IPS-18a (cell line): ENCODE data around the gene ATXN10.
A peak's percentile ranks its signal among the peaks of the same experiment; 100 is the strongest.

Source experiments
- H3K27ac ChIP-seq: one replicate; pipeline ENCODE4 v1.5.1; 2013; ENCODE audit warnings: low read length
- H3K27me3 ChIP-seq: one replicate; pipeline ENCODE4 v1.6.1; 2013; ENCODE audit warnings: mild to moderate bottlenecking, low read length; ENCODE audit not compliant: control insufficient read depth, insufficient read depth
- H3K36me3 ChIP-seq: one replicate; pipeline ENCODE4 v1.6.1; 2013; ENCODE audit warnings: low read depth, low read length; ENCODE audit not compliant: control insufficient read depth
- H3K4me1 ChIP-seq: one replicate; pipeline ENCODE4 v1.6.1; 2013; ENCODE audit warnings: low read depth, low read length; ENCODE audit not compliant: control insufficient read depth
- H3K4me3 ChIP-seq: one replicate; pipeline ENCODE4 v1.5.1; 2013; ENCODE audit warnings: low read length
- H3K9ac ChIP-seq: one replicate; pipeline ENCODE4 v1.6.1; 2013; ENCODE audit warnings: mild to moderate bottlenecking, low read length, moderate library complexity
- H3K9me3 ChIP-seq: one replicate; pipeline ENCODE4 v1.6.1; 2013; ENCODE audit warnings: low read depth, low read length; ENCODE audit not compliant: control insufficient read depth

ATXN10 gene

GRCh38 chr22:45837508-45837907 lies 165.9 kb downstream of the ATXN10 start:
- Histone ChIP-seq H3K36me3 (no peaks in the 10 kb centered on the region), H3K9me3 (no peaks in the 10 kb centered on the region), H3K27ac (no peak overlapping the region), H3K9ac (no peak overlapping the region), H3K4me3 (no peak overlapping the region), H3K27me3 (no peaks in the 10 kb centered on the region), H3K4me1 (peaks cover 6% of the 10 kb centered on the region)

GRCh38 chr22:45838305-45838887 lies 166.8 kb downstream of the ATXN10 start:
- Histone ChIP-seq H3K27me3 (no peaks in the 10 kb centered on the region), H3K36me3 (no peaks in the 10 kb centered on the region), H3K4me1 (peaks cover 14% of the 10 kb centered on the region), H3K9ac (no peak overlapping the region), H3K4me3 (no peak overlapping the region), H3K27ac (no peak overlapping the region), H3K9me3 (no peaks in the 10 kb centered on the region)

GRCh38 chr22:45840483-45840882 lies 168.8 kb downstream of the ATXN10 start:
- Histone ChIP-seq H3K36me3 (no peaks in the 10 kb centered on the region), H3K4me3 (no peak overlapping the region), H3K27me3 (no peaks in the 10 kb centered on the region), H3K27ac (no peak overlapping the region), H3K9ac (no peak overlapping the region), H3K9me3 (no peaks in the 10 kb centered on the region), H3K4me1 (peaks cover 31% of the 10 kb centered on the region)

GRCh38 chr22:45842291-45842991 lies 170.8 kb downstream of the ATXN10 start:
- H3K27me3 ChIP-seq, result no peaks in the 10 kb centered on the region
- H3K27ac ChIP-seq, result no peak overlapping the region
- H3K9ac ChIP-seq, result no peak overlapping the region
- no peak overlapping the region for H3K4me3 ChIP-seq
- no peaks in the 10 kb centered on the region for H3K9me3 ChIP-seq
- H3K4me1 ChIP-seq, result peaks cover 45% of the 10 kb centered on the region
- no peaks in the 10 kb centered on the region for H3K36me3 ChIP-seq

- no peaks in the 10 kb centered on the region for H3K36me3 ChIP-seq
- H3K9ac ChIP-seq, result no peak overlapping the region
- H3K27me3 ChIP-seq, result no peaks in the 10 kb centered on the region
- H3K9me3 ChIP-seq, result no peaks in the 10 kb centered on the region
- H3K27ac ChIP-seq, result no peak overlapping the region
- peak overlapping the region; percentile 20 for H3K4me3 ChIP-seq
- H3K4me1 ChIP-seq, result peaks cover 45% of the 10 kb centered on the region
These were observed 171.4 kb downstream of the ATXN10 start for GRCh38 chr22:45843031-45843430.

GRCh38 chr22:45843986-45844385 lies 172.4 kb downstream of the ATXN10 start:
- Histone ChIP-seq H3K36me3 (no peaks in the 10 kb centered on the region), H3K27me3 (no peaks in the 10 kb centered on the region), H3K9ac (no peak overlapping the region), H3K9me3 (no peaks in the 10 kb centered on the region), H3K27ac (no peak overlapping the region), H3K4me1 (peaks cover 45% of the 10 kb centered on the region), H3K4me3 (peak overlapping the region; percentile 20)

- H3K27ac ChIP-seq, result no peak overlapping the region
These were observed 173.4 kb downstream of the ATXN10 start for GRCh38 chr22:45845076-45845487.

GRCh38 chr22:45846952-45847351 lies 175.3 kb downstream of the ATXN10 start:
- no peaks in the 10 kb centered on the region for H3K9me3 ChIP-seq
- H3K4me3 ChIP-seq, result no peak overlapping the region
- peaks cover 6% of the 10 kb centered on the region for H3K36me3 ChIP-seq
- no peak overlapping the region for H3K27ac ChIP-seq
- no peak overlapping the region for H3K9ac ChIP-seq
- H3K27me3 ChIP-seq, result no peaks in the 10 kb centered on the region
- H3K4me1 ChIP-seq, result peaks cover 45% of the 10 kb centered on the region

More at GRCh38 chr22:45845076-45845487, 173.4 kb downstream of the ATXN10 start:
- Histone ChIP-seq H3K4me3 (peak overlapping the region; percentile 44), H3K9me3 (no peaks in the 10 kb centered on the region), H3K4me1 (peaks cover 45% of the 10 kb centered on the region), H3K9ac (no peak overlapping the region), H3K27me3 (no peaks in the 10 kb centered on the region), H3K36me3 (no peaks in the 10 kb centered on the region)

GRCh38 chr22:45848904-45849303 lies 177.3 kb downstream of the ATXN10 start:
- Histone ChIP-seq H3K27me3 (no peaks in the 10 kb centered on the region), H3K36me3 (peaks cover 8% of the 10 kb centered on the region), H3K27ac (no peak overlapping the region), H3K9ac (no peak overlapping the region), H3K4me3 (no peak overlapping the region), H3K9me3 (no peaks in the 10 kb centered on the region), H3K4me1 (peaks cover 26% of the 10 kb centered on the region)

GRCh38 chr22:45852826-45853225 lies 181.2 kb downstream of the ATXN10 start:
- no peaks in the 10 kb centered on the region for H3K9me3 ChIP-seq
- peaks cover 8% of the 10 kb centered on the region for H3K36me3 ChIP-seq
- H3K4me3 ChIP-seq, result no peak overlapping the region
- no peaks in the 10 kb centered on the region for H3K4me1 ChIP-seq
- H3K27ac ChIP-seq, result no peak overlapping the region
- H3K27me3 ChIP-seq, result no peaks in the 10 kb centered on the region
- no peak overlapping the region for H3K9ac ChIP-seq

GRCh38 chr22:45855961-45856360 lies 184.3 kb downstream of the ATXN10 start:
- Histone ChIP-seq H3K4me1 (no peaks in the 10 kb centered on the region), H3K27me3 (no peaks in the 10 kb centered on the region), H3K36me3 (peaks cover 8% of the 10 kb centered on the region), H3K4me3 (no peak overlapping the region), H3K9ac (no peak overlapping the region), H3K27ac (no peak overlapping the region), H3K9me3 (no peaks in the 10 kb centered on the region)

- H3K9ac ChIP-seq, result no peak overlapping the region
- H3K4me3 ChIP-seq, result no peak overlapping the region
- no peaks in the 10 kb centered on the region for H3K9me3 ChIP-seq
- no peaks in the 10 kb centered on the region for H3K27me3 ChIP-seq
- H3K27ac ChIP-seq, result no peak overlapping the region
- H3K36me3 ChIP-seq, result no peaks in the 10 kb centered on the region
- no peaks in the 10 kb centered on the region for H3K4me1 ChIP-seq
These were observed 185.9 kb downstream of the ATXN10 start for GRCh38 chr22:45857519-45857918.
